NCI-H2107 (cell line): Measurements from ENCODE around the gene ACE.
A peak's percentile ranks its signal among the peaks of the same experiment; 100 is the strongest.
"Not testable (repeated sequence)": the region's sequence is repeated elsewhere in the genome, so short reads cannot be mapped to it uniquely, and the experiment has no call there.

Experiments
- DNase-seq: peaks from one replicate; lab custom pipeline; 2025; lab: John Stamatoyannopoulos, UW

Gene ACE

DNA sequence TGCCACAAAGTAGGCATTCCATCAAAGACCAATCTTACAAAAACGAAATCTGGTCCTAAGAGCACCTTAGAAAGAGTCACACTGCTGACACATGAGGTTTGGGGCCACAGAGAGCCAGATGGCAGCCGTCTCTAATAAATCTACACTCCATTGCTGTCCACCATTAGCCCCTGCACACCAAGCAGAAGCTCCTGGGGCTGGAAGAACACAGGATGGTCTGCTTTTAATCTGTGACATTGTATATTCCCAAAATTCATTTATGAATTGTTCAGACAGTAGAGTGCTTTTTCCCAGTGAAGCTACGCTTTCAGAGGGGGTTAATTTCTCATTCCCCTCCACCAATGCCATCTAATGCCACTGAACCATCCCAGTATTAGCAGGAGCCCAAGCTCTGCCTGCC is 32.4 kb upstream of the ACE start:
- no peak for DNase-seq

GRCh38 chr17:63445065-63445464 is 31.8 kb upstream of the ACE start:
- no peak for DNase-seq

GRCh38 chr17:63445571-63445953 is 31.3 kb upstream of the ACE start:
- DNase-seq: no peak

- peak; percentile 63 for DNase-seq
Measured at GRCh38 chr17:63445954-63446752, 30.7 kb upstream of the ACE start, which contains the start of gene CYB561. CYB561 (minus strand) TSS chr17:63446306; CDS start chr17:63437547, 8,759 bp downstream.

GRCh38 chr17:63446753-63447470 is 29.9 kb upstream of the ACE start:
- no peak for DNase-seq

DNA sequence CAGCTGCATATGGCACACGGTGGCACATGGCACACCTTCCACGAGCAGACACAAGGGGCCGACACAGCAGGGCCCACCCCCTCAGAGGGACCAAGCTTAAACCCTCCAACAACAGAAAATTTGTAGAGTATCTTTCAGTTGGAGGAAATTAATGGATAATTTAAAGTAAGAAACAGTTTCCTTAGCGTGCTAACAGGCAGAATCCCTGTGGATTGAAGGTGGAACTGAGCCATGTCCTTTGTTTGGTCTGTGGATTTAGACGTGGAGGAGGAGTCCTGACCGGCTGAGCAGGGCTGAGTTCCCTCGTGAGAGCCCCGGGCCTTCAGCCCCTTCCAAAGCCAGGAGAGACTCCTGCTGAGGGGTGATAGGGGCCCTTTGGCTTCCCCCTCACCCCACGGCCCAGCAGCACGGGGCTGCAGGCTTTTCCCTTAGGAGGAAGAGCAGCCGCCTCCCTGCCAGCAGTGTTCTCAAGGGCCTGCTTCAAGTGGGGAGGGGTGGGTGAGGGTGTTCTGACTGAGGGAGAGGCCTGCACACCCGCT is 29.3 kb upstream of the ACE start:
- no peak for DNase-seq

- no peak for DNase-seq
Measured at GRCh38 chr17:63448655-63449054, 28.2 kb upstream of the ACE start.

DNA sequence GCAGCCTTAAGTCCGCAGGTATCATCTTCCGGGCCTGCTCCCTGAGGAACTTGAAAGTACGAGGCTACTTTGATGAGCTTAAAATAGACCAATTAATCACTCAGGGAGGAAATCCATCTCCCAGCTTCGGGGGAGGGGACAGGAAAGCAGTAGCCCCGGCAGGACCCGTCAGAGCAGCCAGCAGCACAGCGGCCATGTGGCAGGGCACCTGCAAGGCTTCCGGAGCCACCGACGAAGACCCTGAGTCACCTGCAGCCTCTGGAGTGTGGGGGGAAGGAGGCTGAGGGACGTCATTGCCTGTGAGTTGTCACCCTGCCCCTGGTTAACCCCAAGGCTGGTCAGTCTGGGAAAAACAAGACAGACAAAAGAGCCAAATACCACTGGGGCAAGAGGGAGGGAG is 26.3 kb upstream of the ACE start:
- no peak for DNase-seq

DNA sequence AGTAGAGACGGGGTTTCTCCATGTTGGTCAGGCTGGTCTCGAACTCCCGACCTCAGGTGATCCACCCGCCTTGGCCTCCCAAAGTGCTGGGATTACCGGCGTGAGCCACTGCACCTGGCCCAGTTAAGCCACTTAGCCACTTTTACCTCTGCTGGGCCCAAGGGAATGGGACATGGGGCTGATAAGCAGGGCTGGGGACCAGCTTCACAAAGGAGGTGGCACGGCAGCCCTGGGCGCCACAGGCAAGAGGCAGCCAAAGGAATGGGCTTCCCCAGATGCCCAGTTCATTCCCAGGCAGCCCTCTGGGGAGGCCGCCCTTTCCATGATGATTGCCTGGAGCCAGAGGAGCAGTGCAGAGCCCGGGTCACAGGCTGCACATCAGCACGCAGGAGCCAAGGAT is 25.7 kb upstream of the ACE start:
- no peak for DNase-seq

DNA sequence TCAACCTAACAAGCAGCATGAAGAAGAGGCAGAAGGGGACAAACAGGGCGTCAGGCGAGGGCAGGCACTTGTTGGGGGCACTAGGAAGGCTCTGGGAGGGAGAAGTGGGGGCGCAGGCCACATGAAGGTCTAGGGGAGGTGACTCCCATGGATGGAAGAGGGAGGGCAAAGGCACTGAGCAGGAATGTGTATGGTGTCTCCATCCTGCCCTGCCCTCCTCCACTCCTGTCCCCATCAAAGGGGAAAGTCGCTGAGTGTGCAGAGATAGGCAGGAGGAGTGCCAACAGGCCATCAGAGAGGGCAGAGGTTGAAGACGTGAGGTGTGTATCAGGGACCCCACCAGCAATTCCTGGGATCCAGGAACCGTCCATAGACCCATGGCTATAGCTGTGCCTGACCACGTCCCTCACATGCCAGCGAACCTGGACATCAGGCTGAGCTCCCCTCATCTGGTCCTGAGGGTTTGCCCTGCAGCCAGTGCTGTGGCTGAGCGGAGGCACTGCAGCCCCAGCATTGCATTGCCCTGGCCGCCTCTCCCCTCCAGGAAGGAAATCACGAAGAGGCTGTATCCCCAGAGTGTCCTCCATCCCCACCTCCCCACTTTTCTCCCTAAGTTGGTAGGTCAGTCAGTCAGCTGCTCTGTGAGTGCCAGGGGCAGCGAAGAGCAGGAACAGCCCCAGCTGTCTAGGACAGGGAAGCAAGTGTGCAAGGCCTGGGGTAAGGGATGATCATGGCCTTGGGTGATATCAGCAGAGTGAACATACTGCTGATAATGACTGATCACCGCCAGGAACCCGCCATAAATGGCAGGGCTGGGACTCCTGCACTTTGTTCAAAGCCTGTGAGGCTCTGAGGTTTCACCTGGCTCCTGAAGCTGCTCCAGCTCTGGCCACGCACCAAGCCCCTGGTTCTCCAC is 24.6 kb upstream of the ACE start:
- DNase-seq: no peak

- DNase-seq: no peak
Measured at GRCh38 chr17:63452962-63453551, 23.8 kb upstream of the ACE start.

GRCh38 chr17:63454357-63454756 is 22.5 kb upstream of the ACE start:
- DNase-seq: not testable (repeated sequence)

DNA sequence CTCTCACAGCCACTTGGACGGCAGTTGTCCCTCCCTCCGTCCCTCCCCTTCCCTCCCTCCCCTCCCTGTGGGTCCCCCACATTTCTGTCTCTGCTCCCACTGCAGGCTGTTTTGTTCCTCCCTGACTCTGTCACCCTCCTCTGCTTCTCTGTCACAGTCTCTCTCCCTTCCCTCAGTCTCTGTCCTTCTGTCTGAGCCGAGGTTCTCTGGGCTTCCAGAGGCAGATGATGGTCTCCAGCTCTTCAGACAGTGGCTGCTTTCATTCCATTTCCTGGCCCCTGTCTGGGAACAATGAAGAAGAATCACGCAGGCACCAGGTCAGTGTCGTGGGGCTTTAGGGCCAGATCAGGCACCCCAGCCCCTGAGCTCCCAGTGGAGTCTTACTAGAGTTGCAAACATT is 21.9 kb upstream of the ACE start:
- DNase-seq: no peak

- DNase-seq: no peak
Measured at GRCh38 chr17:63455417-63455816, 21.4 kb upstream of the ACE start.

DNA sequence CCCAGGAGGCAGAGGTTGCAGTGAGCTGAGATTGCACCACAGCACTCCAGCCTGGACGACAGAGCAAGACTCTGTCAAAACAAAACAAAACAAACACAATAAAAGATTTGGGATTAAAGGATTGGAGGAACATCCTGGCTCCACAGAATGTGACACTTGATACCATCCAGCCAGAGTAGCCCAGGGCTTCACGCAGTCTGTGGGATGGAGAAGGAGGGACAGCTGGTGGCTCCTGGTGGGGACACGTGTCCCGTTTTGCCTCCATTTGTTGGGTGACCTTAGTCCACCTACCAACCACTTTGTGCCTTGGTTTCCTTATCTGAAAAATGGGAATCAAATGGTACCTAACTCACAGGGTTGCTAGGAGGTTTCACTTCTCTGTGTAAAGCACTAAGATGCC is 18.4 kb upstream of the ACE start:
- DNase-seq: no peak

GRCh38 chr17:63460018-63460417 is 16.8 kb upstream of the ACE start:
- no peak for DNase-seq

DNA sequence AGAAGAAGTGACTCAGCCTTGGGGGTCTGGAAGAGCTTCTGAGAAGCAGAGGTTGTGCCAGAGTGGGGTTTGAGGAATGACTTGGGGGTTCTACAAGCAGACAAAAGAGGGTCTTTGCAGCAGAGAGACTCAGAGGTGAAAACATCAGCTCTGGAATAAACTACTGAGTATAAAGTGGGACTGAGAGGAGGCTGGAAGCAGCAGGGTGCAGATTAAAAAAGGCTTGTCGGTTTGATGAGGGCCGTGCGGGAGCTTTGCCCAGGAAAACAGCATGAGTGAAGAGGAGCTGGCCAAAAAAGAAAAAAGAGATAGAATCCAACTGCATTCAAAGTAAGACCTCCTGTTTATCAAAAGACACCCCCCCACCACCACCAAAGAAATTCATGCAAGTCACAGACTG is 13.1 kb upstream of the ACE start:
- no peak for DNase-seq

- no peak for DNase-seq
Measured at GRCh38 chr17:63464691-63465236, 12.1 kb upstream of the ACE start.

- DNase-seq: not testable (repeated sequence)
Measured at GRCh38 chr17:63468099-63468498, 8.8 kb upstream of the ACE start.

- DNase-seq: no peak
Measured at GRCh38 chr17:63474174-63474573, 2.7 kb upstream of the ACE start.
